DOHH2 (cell line): Measurements from ENCODE around the gene MIER3.

Experiments used
- H3F3A ChIP-seq: fragments of 200-600 bp; sonication (generic), shearing (Covaris generic); 2 replicates; pipeline ENCODE4 v1.6.0; 2016; ENCODE audit warnings: antibody characterized with exemption, mild to moderate bottlenecking; ENCODE audit not compliant: control insufficient read depth, insufficient read depth
- H3K27ac ChIP-seq: fragments of 200-600 bp; sonication (generic); 2 replicates; pipeline ENCODE4 v1.5.1; 2014; ENCODE audit warnings: low read depth, mild to moderate bottlenecking, low read length, moderate library complexity
- H3K27me3 ChIP-seq: fragments of 200-600 bp; sonication (generic); 2 replicates; pipeline ENCODE4 v1.6.1; 2014; ENCODE audit warnings: mild to moderate bottlenecking, low read length, mixed read lengths; ENCODE audit not compliant: control insufficient read depth
- H3K36me3 ChIP-seq: fragments of 200-600 bp; sonication (generic); 2 replicates; pipeline ENCODE4 v1.6.1; 2014; ENCODE audit warnings: mild to moderate bottlenecking, low read length, moderate library complexity, mixed read lengths; ENCODE audit not compliant: control insufficient read depth
- H3K4me1 ChIP-seq: fragments of 200-600 bp; sonication (generic); 2 replicates; pipeline ENCODE4 v1.6.1; 2014; ENCODE audit warnings: mild to moderate bottlenecking, low read length, mixed read lengths; ENCODE audit not compliant: control insufficient read depth
- H3K4me2 ChIP-seq: fragments of 200-600 bp; sonication (generic); 2 replicates; pipeline ENCODE4 v1.6.0; 2014; ENCODE audit warnings: mild to moderate bottlenecking, low read length, moderate library complexity
- H3K4me3 ChIP-seq: fragments of 200-600 bp; sonication (generic); 2 replicates; pipeline ENCODE4 v1.5.1; 2014; ENCODE audit warnings: mild to moderate bottlenecking, low read length, mixed read lengths
- H3K79me2 ChIP-seq: fragments of 200-600 bp; sonication (generic); 2 replicates; pipeline ENCODE4 v1.6.1; 2014; ENCODE audit warnings: mild to moderate bottlenecking, low read length, mixed read lengths; ENCODE audit not compliant: control insufficient read depth
- H3K9me2 ChIP-seq: fragments of 200-600 bp; sonication (generic); replicated peaks from 2 replicates; pipeline ENCODE4 v1.6.1; 2014; ENCODE audit warnings: mild to moderate bottlenecking, low read length, mixed read lengths; ENCODE audit not compliant: control insufficient read depth
- H3K9me3 ChIP-seq: fragments of 200-600 bp; sonication (generic); 2 replicates; pipeline ENCODE4 v1.6.1; 2014; ENCODE audit warnings: antibody characterized with exemption, low read length, mixed read lengths; ENCODE audit not compliant: control insufficient read depth, insufficient read depth
- H4K20me1 ChIP-seq: fragments of 200-600 bp; sonication (generic); 2 replicates; pipeline ENCODE4 v1.6.0; 2014; ENCODE audit warnings: low read depth, mild to moderate bottlenecking, antibody characterized with exemption, low read length, moderate library complexity; ENCODE audit not compliant: control insufficient read depth, insufficient read depth
- EZH2phosphoT487 ChIP-seq: fragments of 200-600 bp; sonication (generic); IDR thresholded peaks from 2 replicates; pipeline ENCODE4 v1.6.1; 2017; ENCODE audit warnings: borderline replicate concordance, mild to moderate bottlenecking, antibody characterized with exemption, low read length, moderate library complexity, mixed read lengths
- TF ChIP-seq, protein P1 (sequence below): fragments of 200-600 bp; sonication (generic); IDR thresholded peaks from one replicate; pipeline ENCODE4 v1.5.1; 2014; ENCODE audit warnings: antibody characterized with exemption, mild to moderate bottlenecking, low read depth, low read length; ENCODE audit not compliant: poor library complexity, severe bottlenecking

MIER3 gene

DNA sequence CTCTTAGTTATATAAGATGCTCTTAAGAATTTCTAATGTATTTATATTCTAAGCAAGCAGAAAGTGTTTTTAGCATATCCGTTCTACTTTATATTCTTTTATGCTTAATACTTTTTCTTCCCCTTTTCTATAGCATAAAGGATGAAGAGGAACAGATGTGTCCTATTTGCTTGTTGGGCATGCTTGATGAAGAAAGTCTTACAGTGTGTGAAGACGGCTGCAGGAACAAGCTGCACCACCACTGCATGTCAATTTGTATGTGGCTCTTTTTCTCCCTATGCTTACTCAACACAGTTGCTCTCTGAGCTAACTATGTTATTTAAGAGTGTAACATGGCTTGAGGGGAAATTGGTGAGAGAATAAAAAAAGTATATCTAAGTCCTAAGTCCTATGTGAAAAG lies 80.1 kb downstream of the MIER3 start:
- Histone ChIP-seq H3K36me3 (peaks cover 80% of the 10 kb centered on the region), H4K20me1 (no peaks in the 10 kb centered on the region), H3K9me3 (no peaks in the 10 kb centered on the region), H3F3A (0 out of 2 replicates have a peak, but pooled peaks cover 6% of the 10 kb centered on the region), H3K9me2 (no peaks in the 10 kb centered on the region), H3K4me3 (no peak overlapping the region), H3K79me2 (no peaks in the 10 kb centered on the region), H3K4me2 (0 out of 2 replicates have a peak overlapping the region, but pooled peaks have one; percentile 15), H3K27ac (peak overlapping the region; percentile 8; the same call in 1 of the 2 replicates), H3K4me1 (peaks cover 19% of the 10 kb centered on the region), H3K27me3 (no peaks in the 10 kb centered on the region)
- TF ChIP-seq EZH2phosphoT487 = no peak
- TF ChIP-seq, protein P1, sequence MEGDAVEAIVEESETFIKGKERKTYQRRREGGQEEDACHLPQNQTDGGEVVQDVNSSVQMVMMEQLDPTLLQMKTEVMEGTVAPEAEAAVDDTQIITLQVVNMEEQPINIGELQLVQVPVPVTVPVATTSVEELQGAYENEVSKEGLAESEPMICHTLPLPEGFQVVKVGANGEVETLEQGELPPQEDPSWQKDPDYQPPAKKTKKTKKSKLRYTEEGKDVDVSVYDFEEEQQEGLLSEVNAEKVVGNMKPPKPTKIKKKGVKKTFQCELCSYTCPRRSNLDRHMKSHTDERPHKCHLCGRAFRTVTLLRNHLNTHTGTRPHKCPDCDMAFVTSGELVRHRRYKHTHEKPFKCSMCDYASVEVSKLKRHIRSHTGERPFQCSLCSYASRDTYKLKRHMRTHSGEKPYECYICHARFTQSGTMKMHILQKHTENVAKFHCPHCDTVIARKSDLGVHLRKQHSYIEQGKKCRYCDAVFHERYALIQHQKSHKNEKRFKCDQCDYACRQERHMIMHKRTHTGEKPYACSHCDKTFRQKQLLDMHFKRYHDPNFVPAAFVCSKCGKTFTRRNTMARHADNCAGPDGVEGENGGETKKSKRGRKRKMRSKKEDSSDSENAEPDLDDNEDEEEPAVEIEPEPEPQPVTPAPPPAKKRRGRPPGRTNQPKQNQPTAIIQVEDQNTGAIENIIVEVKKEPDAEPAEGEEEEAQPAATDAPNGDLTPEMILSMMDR = no peak
